D721Med (cell line): ENCODE data around the gene CLDN15.
"Not testable (repeated sequence)": the region's sequence is repeated elsewhere in the genome, so short reads cannot be mapped to it uniquely, and the experiment has no call there.

Experiments
- DNase-seq: peaks from one replicate; pipeline ENCODE4 v3.0.0; 2011; ENCODE audit warnings: low spot score; ENCODE audit not compliant: insufficient read length
- FAIRE-seq: peaks from 2 replicates; lab custom pipeline; 2011; peaks lifted over from hg19 to GRCh38; lab: Jason Lieb, UNC
- TF ChIP-seq, protein P1 (sequence below): IDR thresholded peaks from 2 replicates; pipeline ENCODE4 v1.5.1; 2012; ENCODE audit warnings: mild to moderate bottlenecking, control low read depth; ENCODE audit not compliant: insufficient read depth; ENCODE audit errors: missing control alignments

Gene CLDN15

DNA sequence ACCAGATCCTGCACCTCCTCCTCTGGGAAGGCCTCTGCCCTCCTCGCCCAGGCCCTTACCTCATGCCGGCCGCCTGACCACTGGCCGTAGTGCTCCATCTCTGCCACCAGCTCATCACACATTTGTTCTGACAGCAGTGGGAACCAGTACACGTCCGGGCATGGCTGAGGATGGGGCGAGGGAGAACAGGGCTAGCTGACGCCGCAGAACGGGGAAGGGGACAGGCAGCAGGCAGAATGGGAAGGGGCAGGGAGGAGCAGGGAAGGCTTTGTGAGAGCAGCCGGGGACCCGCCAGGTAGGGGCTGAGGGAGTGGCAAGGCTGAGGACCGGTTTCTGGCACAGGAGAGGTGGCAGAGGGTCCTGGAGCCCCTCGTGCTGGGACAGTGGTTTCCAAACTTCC, 28.8 kb downstream of the CLDN15 start:
- DNase-seq (no peak), FAIRE-seq (no peak)
- TF ChIP-seq, protein P1, sequence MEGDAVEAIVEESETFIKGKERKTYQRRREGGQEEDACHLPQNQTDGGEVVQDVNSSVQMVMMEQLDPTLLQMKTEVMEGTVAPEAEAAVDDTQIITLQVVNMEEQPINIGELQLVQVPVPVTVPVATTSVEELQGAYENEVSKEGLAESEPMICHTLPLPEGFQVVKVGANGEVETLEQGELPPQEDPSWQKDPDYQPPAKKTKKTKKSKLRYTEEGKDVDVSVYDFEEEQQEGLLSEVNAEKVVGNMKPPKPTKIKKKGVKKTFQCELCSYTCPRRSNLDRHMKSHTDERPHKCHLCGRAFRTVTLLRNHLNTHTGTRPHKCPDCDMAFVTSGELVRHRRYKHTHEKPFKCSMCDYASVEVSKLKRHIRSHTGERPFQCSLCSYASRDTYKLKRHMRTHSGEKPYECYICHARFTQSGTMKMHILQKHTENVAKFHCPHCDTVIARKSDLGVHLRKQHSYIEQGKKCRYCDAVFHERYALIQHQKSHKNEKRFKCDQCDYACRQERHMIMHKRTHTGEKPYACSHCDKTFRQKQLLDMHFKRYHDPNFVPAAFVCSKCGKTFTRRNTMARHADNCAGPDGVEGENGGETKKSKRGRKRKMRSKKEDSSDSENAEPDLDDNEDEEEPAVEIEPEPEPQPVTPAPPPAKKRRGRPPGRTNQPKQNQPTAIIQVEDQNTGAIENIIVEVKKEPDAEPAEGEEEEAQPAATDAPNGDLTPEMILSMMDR, result no peak

DNA sequence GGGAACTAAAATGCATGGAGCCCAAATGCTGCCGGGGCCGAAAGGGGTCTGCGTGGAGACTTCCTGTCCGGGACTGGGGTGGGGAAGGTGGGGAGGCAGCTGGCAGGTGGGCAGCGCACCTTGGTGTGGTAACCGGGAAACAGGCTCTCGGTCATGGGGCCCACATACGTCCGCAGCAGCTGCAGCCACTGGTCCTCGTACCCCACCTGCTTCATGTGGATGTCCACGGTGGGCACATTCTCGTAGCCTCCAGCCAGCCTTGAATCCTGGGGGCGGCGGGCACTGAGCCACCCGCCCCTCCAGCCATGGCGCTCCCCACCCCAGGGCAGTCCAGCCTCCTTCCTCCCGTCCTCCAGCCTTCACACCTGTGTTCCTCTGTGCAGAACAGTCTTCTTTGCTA, 30.1 kb downstream of the CLDN15 start:
- FAIRE-seq (no peak), DNase-seq (no peak)
- TF ChIP-seq, protein P1, result no peak

DNA sequence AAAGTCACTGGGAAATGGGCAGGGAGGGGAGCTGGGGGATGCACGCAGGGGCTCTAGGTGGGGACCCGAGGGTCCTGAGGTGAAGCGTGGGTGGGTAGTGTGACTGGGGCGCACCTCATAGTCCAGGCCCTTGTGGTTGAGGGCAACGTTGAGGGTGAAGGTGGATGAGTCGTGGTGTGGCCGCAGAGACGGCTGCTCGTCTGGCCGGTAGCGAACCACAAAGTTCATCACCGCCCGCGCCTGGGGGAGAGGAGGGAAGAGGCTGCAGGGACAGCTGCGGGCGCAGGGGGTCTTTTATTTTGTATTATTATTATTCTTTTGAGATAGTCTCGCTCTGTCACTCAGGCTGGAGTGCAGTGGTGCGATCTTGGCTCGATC, 30.9 kb downstream of the CLDN15 start:
- TF ChIP-seq, protein P1, result no peak
- DNase-seq, result no peak
- FAIRE-seq, result no peak

DNA sequence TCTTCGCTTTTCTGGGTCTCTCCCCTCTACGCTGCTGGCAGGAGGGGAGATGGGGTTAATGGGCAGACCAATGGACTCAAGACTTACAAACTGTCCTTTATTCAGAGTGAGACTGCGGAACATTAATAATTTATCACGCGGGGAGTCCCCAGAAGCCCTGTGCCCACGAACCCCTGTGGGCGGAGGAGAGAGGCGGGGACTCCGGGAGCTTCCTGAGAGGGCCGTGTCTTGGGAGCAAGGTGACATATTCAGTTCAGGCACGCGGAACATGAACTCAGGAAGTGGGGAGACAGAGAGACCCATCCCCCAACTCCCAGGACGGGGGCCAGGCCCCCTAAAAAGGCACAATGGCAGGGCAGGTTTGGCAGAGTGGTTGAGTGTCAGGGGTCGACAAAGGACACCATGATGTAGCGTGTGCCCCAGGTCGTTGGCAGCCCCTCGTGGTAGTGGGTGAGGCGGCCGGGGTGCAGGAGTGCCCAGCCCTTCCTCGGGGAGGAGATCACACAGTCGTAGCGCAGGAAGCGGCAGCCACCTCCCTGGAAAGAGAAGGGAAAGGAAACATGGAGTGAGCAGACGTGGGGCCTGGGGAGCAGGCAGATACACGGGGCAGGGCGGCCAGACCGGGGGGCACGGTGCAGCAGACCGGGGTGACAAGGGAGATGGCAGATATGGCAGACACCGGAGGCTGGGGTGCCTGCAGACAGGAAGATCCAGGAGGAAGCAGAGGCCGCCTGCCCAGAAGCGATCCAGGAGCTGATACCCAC, 31.5 kb downstream of the CLDN15 start:
- TF ChIP-seq, protein P1, result no peak
- DNase-seq (no peak), FAIRE-seq (no peak)

DNA sequence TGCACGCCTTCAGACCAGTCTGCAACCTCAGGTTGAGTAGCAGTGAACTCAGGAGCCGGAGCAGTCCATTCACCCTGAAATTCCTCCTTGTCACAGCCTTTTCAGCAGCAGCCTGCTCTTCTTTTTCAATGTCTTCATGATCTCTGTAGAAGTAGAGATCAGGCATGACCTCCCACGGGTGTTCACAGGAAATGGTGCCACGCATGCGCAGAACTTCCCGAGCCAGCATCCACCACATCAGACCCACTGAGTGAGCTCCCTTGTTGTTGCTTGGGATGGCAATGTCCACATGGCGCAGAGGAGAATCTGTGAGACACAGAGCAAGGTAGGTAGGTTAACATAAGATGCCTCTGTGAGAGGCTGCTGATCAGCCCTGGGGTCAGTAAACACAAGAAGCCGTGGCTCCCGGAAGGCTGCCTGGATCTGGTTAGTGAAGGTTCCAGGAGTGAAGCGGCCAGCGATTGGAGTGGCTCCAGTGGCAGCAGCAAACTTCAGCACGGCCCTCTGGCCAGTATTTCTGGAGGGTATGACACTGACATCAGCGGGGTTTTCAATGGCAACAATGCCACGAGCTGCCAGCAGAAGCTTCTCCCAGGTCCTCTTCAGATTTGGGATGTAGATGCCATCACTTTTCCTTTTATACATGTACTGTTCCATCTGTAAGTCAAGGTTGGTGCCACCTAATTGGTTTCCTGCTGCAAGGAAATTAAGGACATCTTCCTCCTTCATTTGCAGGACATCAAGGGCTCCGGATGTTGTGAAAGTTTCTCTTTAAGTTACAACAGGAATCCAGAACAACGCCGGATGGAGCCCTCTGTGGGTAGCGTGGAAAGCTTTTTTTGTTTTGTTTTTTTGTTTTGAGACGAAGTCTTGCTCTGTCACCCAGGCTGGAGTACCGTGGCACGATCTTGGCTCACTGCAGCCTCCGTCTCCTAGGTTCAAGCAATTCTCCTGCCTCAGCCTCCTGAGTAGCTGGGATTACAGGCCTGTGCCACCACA, 33.6 kb downstream of the CLDN15 start:
- DNase-seq, FAIRE-seq: not testable (repeated sequence)

DNA sequence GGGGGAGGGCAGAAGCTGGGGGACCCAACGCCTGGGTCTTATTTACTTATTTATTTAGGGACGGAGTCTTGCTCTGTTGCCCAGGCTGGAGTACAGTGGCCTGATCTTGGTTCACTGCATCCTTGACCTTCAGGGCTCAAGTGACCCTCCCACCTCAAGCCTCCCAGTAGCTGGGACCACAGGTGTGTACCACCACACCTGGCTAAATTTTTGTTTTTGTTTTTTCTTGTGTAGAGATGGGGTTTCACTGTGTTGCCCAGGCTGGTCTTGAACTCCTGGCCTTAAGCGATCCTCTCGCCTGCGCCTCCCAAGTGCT, 35.0 kb downstream of the CLDN15 start:
- no peak for FAIRE-seq
- TF ChIP-seq, protein P1, result no peak
- no peak for DNase-seq

DNA sequence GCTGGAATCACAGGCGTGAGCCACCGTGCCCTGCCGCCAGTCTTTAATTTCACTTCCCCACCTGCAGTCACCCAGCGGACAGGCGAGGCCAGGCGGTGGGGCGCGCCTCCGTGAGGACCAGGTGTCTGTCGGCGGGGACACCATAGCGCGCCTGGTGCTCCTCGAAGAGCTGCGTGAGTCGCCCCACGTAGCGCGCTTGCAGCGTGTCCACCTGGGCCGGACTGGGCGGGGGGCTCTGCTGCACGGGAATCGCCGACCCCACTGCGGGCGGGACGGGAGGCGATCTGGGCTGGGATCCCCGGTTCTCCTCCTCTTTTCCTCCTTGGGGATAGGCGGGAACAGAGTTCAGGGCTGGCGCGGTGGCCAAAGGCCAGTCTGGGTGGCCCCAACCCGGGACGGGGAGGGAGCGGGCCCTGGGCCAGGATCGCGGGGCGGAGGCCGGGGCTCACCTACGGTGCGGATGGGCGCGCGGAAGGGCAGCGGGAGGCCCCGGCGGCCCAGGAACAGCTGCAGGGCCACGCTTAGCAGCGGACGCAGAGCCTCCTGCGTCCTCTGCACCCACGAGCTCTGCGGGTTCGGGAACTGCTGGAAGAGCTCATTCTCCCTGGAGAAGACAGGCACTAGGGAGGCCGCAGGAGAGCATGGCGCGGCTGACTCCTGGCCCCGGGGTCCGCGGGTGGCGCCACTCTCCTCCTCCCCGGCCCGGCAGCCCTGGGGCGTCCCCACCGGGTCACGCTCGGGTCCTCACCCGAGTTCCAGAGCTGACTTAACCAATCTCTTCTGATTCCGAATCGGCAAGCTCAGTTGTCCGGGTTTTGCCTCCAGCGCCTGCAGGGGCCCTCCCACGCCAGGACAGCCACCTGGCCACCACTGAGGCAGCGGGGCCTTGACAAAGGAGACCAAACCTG, 35.7 kb downstream of the CLDN15 start:
- FAIRE-seq, result no peak
- TF ChIP-seq, protein P1, result no peak
- DNase-seq, result no peak
